ENCODE data around the gene FRMD4A.

DNA sequence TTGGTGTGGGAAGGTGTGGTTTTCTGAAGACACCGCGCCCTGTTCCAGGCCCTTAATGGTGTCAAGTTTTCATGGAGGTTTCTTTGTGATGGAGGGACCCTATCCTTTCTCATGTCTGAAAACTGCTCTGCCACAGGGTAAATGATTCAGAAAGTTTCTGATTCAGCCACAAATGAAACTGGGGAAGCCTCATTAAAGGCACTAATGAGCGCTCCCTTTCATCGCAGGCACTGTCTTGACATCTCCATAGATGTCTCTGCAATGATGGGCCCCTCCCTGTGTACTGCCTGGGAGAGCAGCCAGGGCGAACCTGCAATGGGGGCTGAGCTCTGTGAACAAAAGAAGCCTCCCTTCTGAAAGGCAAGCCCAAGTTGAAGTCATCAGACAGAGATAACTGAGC lies 388.7 kb downstream of the FRMD4A start:
- TF ChIP-seq, protein P1, sequence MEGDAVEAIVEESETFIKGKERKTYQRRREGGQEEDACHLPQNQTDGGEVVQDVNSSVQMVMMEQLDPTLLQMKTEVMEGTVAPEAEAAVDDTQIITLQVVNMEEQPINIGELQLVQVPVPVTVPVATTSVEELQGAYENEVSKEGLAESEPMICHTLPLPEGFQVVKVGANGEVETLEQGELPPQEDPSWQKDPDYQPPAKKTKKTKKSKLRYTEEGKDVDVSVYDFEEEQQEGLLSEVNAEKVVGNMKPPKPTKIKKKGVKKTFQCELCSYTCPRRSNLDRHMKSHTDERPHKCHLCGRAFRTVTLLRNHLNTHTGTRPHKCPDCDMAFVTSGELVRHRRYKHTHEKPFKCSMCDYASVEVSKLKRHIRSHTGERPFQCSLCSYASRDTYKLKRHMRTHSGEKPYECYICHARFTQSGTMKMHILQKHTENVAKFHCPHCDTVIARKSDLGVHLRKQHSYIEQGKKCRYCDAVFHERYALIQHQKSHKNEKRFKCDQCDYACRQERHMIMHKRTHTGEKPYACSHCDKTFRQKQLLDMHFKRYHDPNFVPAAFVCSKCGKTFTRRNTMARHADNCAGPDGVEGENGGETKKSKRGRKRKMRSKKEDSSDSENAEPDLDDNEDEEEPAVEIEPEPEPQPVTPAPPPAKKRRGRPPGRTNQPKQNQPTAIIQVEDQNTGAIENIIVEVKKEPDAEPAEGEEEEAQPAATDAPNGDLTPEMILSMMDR (IDR thresholded peaks at IDR 0.05; ENCODE audit: insufficient read depth, low read length) = no peak
- TF ChIP-seq POLR2AphosphoS5 (IDR thresholded peaks at IDR 0.05; ENCODE audit: low read depth) = no peak
- TF ChIP-seq, protein P2, sequence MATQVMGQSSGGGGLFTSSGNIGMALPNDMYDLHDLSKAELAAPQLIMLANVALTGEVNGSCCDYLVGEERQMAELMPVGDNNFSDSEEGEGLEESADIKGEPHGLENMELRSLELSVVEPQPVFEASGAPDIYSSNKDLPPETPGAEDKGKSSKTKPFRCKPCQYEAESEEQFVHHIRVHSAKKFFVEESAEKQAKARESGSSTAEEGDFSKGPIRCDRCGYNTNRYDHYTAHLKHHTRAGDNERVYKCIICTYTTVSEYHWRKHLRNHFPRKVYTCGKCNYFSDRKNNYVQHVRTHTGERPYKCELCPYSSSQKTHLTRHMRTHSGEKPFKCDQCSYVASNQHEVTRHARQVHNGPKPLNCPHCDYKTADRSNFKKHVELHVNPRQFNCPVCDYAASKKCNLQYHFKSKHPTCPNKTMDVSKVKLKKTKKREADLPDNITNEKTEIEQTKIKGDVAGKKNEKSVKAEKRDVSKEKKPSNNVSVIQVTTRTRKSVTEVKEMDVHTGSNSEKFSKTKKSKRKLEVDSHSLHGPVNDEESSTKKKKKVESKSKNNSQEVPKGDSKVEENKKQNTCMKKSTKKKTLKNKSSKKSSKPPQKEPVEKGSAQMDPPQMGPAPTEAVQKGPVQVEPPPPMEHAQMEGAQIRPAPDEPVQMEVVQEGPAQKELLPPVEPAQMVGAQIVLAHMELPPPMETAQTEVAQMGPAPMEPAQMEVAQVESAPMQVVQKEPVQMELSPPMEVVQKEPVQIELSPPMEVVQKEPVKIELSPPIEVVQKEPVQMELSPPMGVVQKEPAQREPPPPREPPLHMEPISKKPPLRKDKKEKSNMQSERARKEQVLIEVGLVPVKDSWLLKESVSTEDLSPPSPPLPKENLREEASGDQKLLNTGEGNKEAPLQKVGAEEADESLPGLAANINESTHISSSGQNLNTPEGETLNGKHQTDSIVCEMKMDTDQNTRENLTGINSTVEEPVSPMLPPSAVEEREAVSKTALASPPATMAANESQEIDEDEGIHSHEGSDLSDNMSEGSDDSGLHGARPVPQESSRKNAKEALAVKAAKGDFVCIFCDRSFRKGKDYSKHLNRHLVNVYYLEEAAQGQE (IDR thresholded peaks at IDR 0.05; ENCODE audit: insufficient replicate concordance, low read depth) = no peak
- TF ChIP-seq GABPA (IDR thresholded peaks at IDR 0.05; ENCODE audit: low read depth) = no peak
- TF ChIP-seq SPI1 (IDR thresholded peaks at IDR 0.05; ENCODE audit: borderline replicate concordance, low read depth) = no peak

All from HL-60 (cell line).